Measurements from ENCODE around the gene PSKH1.
"Not testable (repeated sequence)": the region's sequence is repeated elsewhere in the genome, so short reads cannot be mapped to it uniquely, and the experiment has no call there.

The PSKH1 gene

GRCh38 chr16:67933805-67934204 is 40.8 kb downstream of the PSKH1 start:
- Mint-ChIP-seq H3K36me3 (peaks cover 8% of the 10 kb centered on the region), H3K27me3 (no peaks in the 10 kb centered on the region)

GRCh38 chr16:67934306-67935100 is 41.4 kb downstream of the PSKH1 start:
- H3K36me3 Mint-ChIP-seq = peaks cover 8% of the 10 kb centered on the region
- peak overlapping the region; percentile 99 for H3K27ac Mint-ChIP-seq
- no peaks in the 10 kb centered on the region for H3K9me3 Mint-ChIP-seq (ENCODE audit: low read depth)
- no peaks in the 10 kb centered on the region for H3K27me3 Mint-ChIP-seq
- peak overlapping the region; percentile 99 for H3K4me3 Mint-ChIP-seq
- peaks cover 25% of the 10 kb centered on the region for H3K4me1 Mint-ChIP-seq (ENCODE audit: low read depth)

More at GRCh38 chr16:67933805-67934204, 40.8 kb downstream of the PSKH1 start:
- Mint-ChIP-seq H3K4me3 (peak overlapping the region; percentile 99), H3K9me3 (ENCODE audit: low read depth) (no peaks in the 10 kb centered on the region), H3K27ac (peak overlapping the region; percentile 55), H3K4me1 (ENCODE audit: low read depth) (peaks cover 24% of the 10 kb centered on the region)

DNA sequence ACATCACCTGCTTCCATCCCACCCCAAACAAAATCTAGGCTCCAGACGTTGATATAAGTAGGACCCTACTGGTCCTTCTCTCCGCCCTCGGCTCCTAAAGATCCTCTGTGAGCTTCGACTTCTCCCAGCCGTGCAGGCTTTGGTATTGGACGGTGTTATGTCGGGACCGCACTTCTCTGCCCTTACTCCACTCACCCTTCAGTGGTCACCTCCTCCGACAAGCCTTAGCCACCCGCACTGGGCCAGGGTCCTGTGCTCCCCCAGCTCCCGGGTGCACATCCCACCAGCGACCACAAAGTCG is 42.0 kb downstream of the PSKH1 start:
- Mint-ChIP-seq H3K4me3 (peak overlapping the region; percentile 99), H3K4me1 (ENCODE audit: low read depth) (peaks cover 31% of the 10 kb centered on the region), H3K27me3 (no peaks in the 10 kb centered on the region), H3K36me3 (peaks cover 8% of the 10 kb centered on the region), H3K9me3 (ENCODE audit: low read depth) (no peaks in the 10 kb centered on the region), H3K27ac (peak overlapping the region; percentile 99)

- Mint-ChIP-seq H3K4me3 (peak overlapping the region; percentile 99), H3K36me3 (peaks cover 8% of the 10 kb centered on the region), H3K4me1 (ENCODE audit: low read depth) (peaks cover 35% of the 10 kb centered on the region), H3K27me3 (no peaks in the 10 kb centered on the region), H3K27ac (peak overlapping the region; percentile 99), H3K9me3 (ENCODE audit: low read depth) (no peaks in the 10 kb centered on the region)
Measured at GRCh38 chr16:67935402-67936123, 42.5 kb downstream of the PSKH1 start.

DNA sequence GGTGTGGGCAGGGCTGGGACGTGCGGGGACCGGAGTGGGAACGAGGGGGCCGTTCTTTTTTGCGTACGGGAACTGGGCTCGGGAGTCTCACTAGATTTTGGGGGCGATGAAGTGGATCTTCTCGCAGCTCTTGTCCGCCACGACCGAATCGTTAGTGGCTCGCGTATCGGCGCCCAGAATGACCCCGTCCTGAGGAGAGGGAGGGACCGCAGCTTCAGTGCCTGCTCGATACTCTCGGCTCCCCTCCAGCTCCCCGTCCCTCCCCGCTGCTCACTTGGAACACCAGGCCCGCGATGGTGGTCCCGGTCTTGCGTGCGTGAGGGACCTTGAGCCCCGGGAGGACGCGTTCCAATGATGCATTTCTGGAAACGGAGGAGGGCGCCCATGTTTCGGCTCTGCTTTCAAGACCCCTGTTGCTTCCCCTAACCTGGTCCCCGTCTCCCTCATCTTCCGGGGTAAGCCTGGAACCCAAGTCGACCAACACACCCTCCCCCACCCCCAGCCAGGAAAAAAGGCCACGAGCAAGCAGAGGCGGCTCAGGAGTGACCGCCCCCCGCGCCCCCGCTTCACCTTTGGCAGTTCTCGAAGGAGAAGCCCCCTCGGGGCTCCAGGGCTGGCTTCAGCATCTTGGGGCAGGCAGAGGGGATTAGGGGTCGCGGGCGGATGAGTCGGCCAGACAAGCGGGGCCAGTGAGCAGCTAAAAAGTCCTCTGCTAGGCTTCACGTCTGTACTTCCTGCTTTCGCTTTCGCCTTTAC is 43.2 kb downstream of the PSKH1 start, which contains the start of gene PSMB10:
PSMB10 (minus strand) TSS at position 727 of the 756 bp plus-strand sequence; CDS start at position 626, 101 bp downstream.
- peak within 1 kb of the TSS; percentile 99 for H3K27ac Mint-ChIP-seq
- peaks cover 36% of the 10 kb centered on the region for H3K4me1 Mint-ChIP-seq (ENCODE audit: low read depth)
- H3K4me3 Mint-ChIP-seq = peak within 1 kb of the TSS; percentile 99
- no peaks in the 10 kb centered on the region for H3K27me3 Mint-ChIP-seq
- peaks cover 8% of the 10 kb centered on the region for H3K36me3 Mint-ChIP-seq
- no peaks in the 10 kb centered on the region for H3K9me3 Mint-ChIP-seq (ENCODE audit: low read depth)

DNA sequence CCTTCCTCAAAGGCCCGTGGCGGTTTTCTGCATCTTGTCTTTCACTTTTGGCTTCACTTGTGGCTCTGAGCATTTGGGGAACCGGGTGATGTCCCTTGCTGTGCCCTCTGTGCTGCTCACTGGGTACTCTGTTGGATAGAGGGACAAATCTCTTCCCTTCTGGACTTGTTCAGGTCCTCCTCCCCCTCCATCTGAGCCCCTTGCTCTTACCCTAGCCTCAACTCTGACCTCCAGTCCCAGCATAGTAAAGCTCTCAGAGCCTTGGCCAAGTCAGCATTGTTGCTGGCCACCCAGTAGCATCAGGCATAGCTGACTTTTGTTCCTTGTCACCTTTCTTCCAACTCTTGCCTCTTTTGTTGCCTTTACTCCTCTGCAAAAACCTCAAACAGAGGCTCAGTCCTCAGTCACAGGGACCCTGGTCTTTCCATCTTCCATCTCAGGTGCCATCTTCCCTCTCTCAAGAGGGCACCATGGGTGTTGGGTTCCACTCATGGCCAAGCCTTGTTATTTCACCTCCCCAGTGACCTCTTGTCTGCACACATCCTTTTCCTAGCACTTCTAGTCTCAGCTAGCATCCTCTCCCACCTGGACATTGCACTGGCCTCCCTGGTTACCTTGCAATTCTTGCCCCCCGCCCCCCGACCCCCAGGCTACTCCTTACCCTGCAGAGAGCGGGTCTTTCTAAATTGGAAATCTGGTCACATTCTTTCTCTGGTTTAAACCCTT is 44.0 kb downstream of the PSKH1 start:
- peaks cover 43% of the 10 kb centered on the region for H3K4me1 Mint-ChIP-seq (ENCODE audit: low read depth)
- peaks cover 8% of the 10 kb centered on the region for H3K36me3 Mint-ChIP-seq
- H3K27ac Mint-ChIP-seq = peak overlapping the region; percentile 99
- H3K27me3 Mint-ChIP-seq = no peaks in the 10 kb centered on the region
- H3K4me3 Mint-ChIP-seq = peak overlapping the region; percentile 99
- H3K9me3 Mint-ChIP-seq (ENCODE audit: low read depth) = no peaks in the 10 kb centered on the region

DNA sequence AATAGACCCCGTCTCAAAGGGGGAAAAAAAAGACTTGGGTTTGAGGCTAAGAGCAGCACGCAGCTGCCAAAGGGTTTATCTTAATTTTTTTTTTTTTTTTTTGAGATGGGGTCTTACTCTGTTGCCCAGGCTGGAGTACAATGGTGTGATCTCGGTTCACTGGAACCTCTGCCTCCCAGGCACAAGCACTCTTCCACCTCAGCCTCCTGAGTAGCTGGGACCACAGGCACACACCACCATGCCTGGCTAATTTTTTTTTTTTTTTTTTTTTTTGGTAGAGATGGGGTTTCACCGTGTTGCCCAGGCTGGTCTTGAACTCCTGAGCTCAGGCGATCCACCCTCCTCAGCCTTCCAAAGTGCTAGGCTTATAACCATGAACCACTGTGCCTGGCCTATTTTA is 44.7 kb downstream of the PSKH1 start:
- H3K9me3 Mint-ChIP-seq (ENCODE audit: low read depth); H3K36me3 Mint-ChIP-seq; H3K27me3 Mint-ChIP-seq; H3K27ac Mint-ChIP-seq: not testable (repeated sequence)
- Mint-ChIP-seq H3K4me3 (peak overlapping the region; percentile 99), H3K4me1 (ENCODE audit: low read depth) (peaks cover 45% of the 10 kb centered on the region)

DNA sequence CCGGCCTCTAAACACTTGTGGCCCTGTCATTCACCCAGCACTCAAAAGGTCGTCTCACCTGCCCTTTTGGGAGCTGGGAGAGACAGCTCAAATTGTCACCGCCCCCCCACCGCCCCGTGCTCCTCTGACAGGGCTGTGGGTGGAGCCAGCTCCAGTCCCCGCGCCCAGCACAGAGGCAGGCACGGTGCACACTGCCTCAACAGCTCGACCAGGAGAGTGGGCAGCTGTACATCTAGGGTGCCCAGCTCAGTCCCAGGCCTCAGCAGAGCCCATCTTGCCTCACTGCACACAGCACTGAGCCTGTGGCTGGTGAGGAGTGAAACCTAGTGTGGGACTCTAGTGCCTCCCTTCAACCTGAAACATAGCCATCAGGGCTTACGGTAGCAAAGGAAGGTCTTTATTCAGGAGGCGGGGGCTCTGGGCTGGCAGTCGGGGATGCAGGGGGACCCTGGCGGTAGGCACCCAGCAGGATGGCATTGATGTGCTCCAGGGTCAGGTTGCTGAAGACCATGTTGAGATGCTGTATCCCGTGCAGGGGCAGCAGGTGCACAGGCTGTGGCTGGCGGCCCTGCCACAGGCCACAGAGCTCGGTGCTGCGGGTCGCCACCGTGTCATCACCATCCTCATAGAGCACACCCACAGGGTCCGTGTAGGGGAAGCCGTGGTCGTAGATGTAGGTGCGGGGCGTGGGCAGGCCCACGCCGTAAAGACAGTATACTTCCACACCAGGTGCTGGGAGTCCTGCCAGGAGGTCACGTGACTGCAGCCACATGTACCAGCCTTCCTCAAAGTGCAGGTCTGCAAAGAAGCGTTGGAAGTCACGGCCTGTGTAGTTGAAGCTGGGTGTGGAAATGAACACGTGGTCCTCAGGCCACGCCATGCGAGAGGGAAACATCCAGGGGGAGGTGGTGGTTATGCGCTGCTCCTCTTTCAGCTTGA is 46.7 kb downstream of the PSKH1 start:
- Mint-ChIP-seq H3K27ac (peak overlapping the region; percentile 89), H3K27me3 (no peaks in the 10 kb centered on the region), H3K9me3 (ENCODE audit: low read depth) (no peaks in the 10 kb centered on the region), H3K4me3 (peak overlapping the region; percentile 47), H3K4me1 (ENCODE audit: low read depth) (peaks cover 39% of the 10 kb centered on the region), H3K36me3 (peaks cover 8% of the 10 kb centered on the region)

DNA sequence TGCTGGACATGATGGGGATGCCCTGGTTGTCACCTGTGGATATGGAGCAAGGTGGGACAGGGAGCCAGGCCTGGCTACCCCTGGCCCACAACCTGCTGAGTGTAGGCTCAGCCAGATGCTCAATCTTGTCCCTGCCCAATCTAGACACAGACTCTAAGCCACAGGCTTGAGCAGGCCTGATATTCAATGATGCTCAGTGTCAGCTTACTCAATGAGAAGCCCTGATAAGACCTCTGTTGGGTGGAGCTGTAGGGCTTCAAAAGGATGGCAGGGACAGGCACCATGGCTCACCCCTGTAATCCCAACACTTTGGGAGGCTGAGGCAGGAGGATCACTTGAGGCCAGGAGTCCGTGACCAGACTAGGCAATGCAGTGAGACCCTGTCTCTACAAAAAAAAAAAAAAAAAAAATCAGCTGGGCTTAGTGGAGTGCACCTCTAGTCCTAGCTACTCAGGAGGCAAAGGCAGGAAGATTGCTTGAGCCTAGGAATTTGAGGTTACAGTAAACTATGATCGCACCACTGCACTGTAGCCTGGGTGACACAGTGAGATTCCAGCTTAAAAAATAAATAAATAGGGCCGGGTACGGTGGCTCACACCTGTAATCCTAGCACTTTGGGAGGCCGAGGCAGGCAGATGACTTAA is 47.5 kb downstream of the PSKH1 start:
- peaks cover 31% of the 10 kb centered on the region for H3K4me1 Mint-ChIP-seq (ENCODE audit: low read depth)
- no peaks in the 10 kb centered on the region for H3K27me3 Mint-ChIP-seq
- peak overlapping the region; percentile 47 for H3K4me3 Mint-ChIP-seq
- H3K36me3 Mint-ChIP-seq = peaks cover 3% of the 10 kb centered on the region
- peak overlapping the region; percentile 89 for H3K27ac Mint-ChIP-seq
- H3K9me3 Mint-ChIP-seq (ENCODE audit: low read depth) = no peaks in the 10 kb centered on the region

- Mint-ChIP-seq H3K4me3 (no peak overlapping the region), H3K27me3 (no peaks in the 10 kb centered on the region), H3K36me3 (no peaks in the 10 kb centered on the region), H3K9me3 (ENCODE audit: low read depth) (no peaks in the 10 kb centered on the region), H3K4me1 (ENCODE audit: low read depth) (peaks cover 29% of the 10 kb centered on the region), H3K27ac (peak overlapping the region; percentile 54)
Measured at GRCh38 chr16:67941469-67942199, 48.6 kb downstream of the PSKH1 start.

DNA sequence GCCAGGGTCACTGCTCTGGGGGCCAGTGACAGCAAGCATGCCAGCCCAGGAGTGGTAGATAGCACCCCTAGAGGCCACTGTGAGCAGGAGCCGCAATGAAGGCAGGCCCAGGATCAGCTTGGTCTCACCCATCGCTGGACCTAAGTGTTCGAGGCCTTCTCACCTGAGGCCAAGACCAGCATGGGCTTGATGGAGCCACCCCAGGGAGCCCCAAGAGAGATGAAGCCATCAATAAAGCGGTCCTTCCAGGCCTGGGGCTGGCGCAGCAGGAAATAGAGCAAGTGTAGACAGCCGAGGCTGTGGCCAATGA is 49.1 kb downstream of the PSKH1 start:
- Mint-ChIP-seq H3K27ac (peak overlapping the region; percentile 61), H3K27me3 (no peaks in the 10 kb centered on the region), H3K4me3 (no peak overlapping the region), H3K9me3 (ENCODE audit: low read depth) (no peaks in the 10 kb centered on the region), H3K36me3 (no peaks in the 10 kb centered on the region), H3K4me1 (ENCODE audit: low read depth) (peaks cover 25% of the 10 kb centered on the region)

DNA sequence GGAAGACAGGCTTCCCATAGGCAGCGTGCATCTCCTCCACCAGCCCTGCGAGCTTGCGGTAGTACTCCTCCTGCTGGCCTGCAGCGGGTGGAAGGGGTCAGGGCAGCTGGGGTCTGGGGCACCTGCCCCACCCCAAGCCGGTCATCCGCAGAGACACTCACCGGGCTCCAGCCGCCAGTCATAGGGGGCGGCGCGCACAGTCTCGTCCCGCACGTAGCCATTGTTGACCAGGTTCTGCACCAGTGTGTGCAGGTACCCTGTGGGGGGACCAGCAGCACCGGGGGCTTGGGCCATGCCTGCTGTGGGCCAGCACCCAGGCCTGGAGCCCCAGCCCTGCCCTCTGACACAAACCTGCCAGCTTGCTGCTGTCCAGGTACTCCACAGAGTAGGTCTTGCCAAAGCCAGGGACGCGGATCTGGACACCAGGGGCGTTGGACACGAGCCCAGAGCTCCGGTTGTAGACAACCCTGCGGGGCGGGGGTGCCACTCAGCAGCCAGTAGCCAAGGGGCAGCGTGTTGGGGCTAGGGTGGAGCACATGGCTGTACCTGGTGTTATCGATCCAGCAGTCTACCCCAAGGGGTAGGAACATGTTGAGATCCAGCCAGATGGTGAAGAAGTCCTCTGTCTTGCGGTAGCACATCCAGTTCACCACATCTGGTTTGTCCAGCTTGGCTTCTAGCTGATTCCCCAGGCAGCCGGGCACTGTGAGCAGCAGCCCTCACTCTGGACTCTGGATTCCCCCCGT is 49.6 kb downstream of the PSKH1 start:
- Mint-ChIP-seq H3K27ac (no peak overlapping the region), H3K4me1 (ENCODE audit: low read depth) (peaks cover 22% of the 10 kb centered on the region), H3K4me3 (no peak overlapping the region)

More for the DNA sequence above, 49.6 kb downstream of the PSKH1 start:
- H3K36me3 Mint-ChIP-seq = no peaks in the 10 kb centered on the region
- H3K27me3 Mint-ChIP-seq = no peaks in the 10 kb centered on the region
- H3K9me3 Mint-ChIP-seq (ENCODE audit: low read depth) = no peaks in the 10 kb centered on the region

All from activated naive CD8-positive, alpha-beta T cell (primary cell).